ENCODE results near the gene CACNA2D2.

DNA sequence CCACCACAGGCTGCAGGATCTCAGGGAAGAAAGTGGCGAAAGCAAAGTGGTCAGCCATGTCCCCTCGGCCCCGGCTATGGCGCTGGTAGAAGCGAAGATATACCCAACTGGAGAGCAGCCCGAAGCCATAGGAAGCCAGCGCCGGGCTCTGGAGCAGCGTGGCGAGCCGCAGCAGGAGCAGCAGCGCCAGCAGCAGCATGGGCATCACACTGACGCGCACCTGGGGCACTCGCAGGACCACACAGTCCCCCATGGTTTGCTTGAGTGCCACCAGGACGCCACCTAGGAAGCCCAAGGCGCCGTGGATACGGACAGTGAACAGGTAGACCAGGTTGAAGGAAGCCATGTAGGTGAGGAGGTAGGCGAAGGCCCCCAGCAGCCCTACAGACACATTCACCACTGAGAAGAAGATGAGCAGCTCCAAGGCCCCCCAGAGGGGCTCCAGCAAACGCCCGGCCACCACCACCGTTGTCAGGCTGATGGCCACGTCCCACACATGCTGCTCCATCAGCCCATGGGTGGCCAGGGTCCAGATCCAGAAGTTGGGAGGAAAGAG lies 145.0 kb downstream of the CACNA2D2 start:
- no peak for TF ChIP-seq CTCF (IDR thresholded peaks at IDR 0.05)
- no peak for TF ChIP-seq POLR2A (IDR thresholded peaks at IDR 0.05)

All from prostate gland (tissue), 2 donors.